Caco-2 (cell line): ENCODE measurements around the gene MTA1. TPM values are rescaled to one million over a fixed set of nuclear protein-coding genes. Genes with fewer than 3 reads are reported as not detected.

ENCODE experiments used
- BruUV-seq: library from RNA; stranded (reverse); fragments of 400-500 nt; replicated peaks from 2 replicates; lab custom pipeline; 2021; lab: Mats Ljungman, UMichigan
- CTCF ChIA-PET: fragments of 300-600 bp; sonication (Branson Sonifier 250); formaldehyde crosslinking; loops from one replicate; lab custom pipeline; 2022; ENCODE audit warnings: antibody characterized with exemption; lab: Charles Lee
- POLR2A ChIA-PET: fragments of 300-600 bp; sonication (Branson Sonifier 250); formaldehyde crosslinking; loops from one replicate; lab custom pipeline; 2022; ENCODE audit warnings: antibody characterized with exemption; lab: Charles Lee
- DNase-seq, 2 experiments: peaks; one replicate each; pipeline versions ENCODE4 v3.0.0 to v3.0.0-alpha.2; 2020 to 2022
- H3K27me3 ChIP-seq: replicated peaks from 2 replicates; pipeline ENCODE4 v1.6.0; 2011; ENCODE audit warnings: low read length; ENCODE audit not compliant: control insufficient read depth, insufficient read depth
- H3K36me3 ChIP-seq: 2 replicates; pipeline ENCODE4 v1.5.1; 2011; ENCODE audit warnings: low read length; ENCODE audit not compliant: control insufficient read depth, insufficient read depth
- H3K4me1 ChIP-seq: fragments of 250-450 bp; sonication (Bioruptor Pico); 2 replicates; pipeline ENCODE4 v1.5.1; 2020; ENCODE audit warnings: mild to moderate bottlenecking
- H3K4me3 ChIP-seq: 2 replicates; pipeline ENCODE4 v1.5.1; 2011; ENCODE audit warnings: low read depth, mild to moderate bottlenecking, control low read depth, low read length
- H3K9me3 ChIP-seq: fragments of 250-450 bp; sonication (Bioruptor Pico); 2 replicates; pipeline ENCODE4 v1.5.1; 2020; ENCODE audit warnings: mild to moderate bottlenecking, moderate library complexity
- H3K27ac Mint-ChIP-seq: one replicate; pipeline ENCODE4 v1.8.0; 2022; ENCODE audit warnings: mixed read lengths; ENCODE audit not compliant: unreplicated experiment
- H3K27me3 Mint-ChIP-seq: one replicate; pipeline ENCODE4 v1.8.0; 2022; ENCODE audit warnings: mixed read lengths; ENCODE audit not compliant: insufficient read depth, unreplicated experiment
- H3K36me3 Mint-ChIP-seq: one replicate; pipeline ENCODE4 v1.8.0; 2022; ENCODE audit warnings: mild to moderate bottlenecking, mixed read lengths; ENCODE audit not compliant: insufficient read depth, unreplicated experiment
- H3K4me1 Mint-ChIP-seq: one replicate; pipeline ENCODE4 v1.8.0; 2022; ENCODE audit warnings: low read depth, mixed read lengths; ENCODE audit not compliant: unreplicated experiment
- H3K4me3 Mint-ChIP-seq: one replicate; pipeline ENCODE4 v1.8.0; 2022; ENCODE audit warnings: mild to moderate bottlenecking, moderate library complexity, mixed read lengths; ENCODE audit not compliant: unreplicated experiment
- H3K9me3 Mint-ChIP-seq: one replicate; pipeline ENCODE4 v1.8.0; 2022; ENCODE audit warnings: mixed read lengths; ENCODE audit not compliant: unreplicated experiment
- CTCF ChIP-seq, 2 experiments: fragments of 200-600 bp in 1 of 2; IDR thresholded peaks; 1 replicate in 1 of 2; 2 replicates in 1 of 2; pipeline versions ENCODE4 v1.5.1 to v1.8.0; 2011 to 2022; ENCODE audit warnings: antibody characterized with exemption in 1 of 2, control low read depth in 1 of 2, inconsistent platforms in 1 of 2, low read depth in 1 of 2, low read length in 1 of 2, mild to moderate bottlenecking in 1 of 2, moderate library complexity in 1 of 2; ENCODE audit not compliant: insufficient read depth in 1 of 2, severe bottlenecking in 1 of 2, unreplicated experiment in 1 of 2
- intact Hi-C: fragments of 100-400 bp; cut with micrococcal nuclease; formaldehyde crosslinking; loops from one replicate; pipeline ENCODE4 v1.10.0; 2022; ENCODE audit not compliant: unreplicated experiment
- total RNA-seq: library from RNA; stranded (reverse); gene quantifications from 2 replicates; pipeline ENCODE4 v1.2.3, GENCODE V29; 2022

The MTA1 gene
- total RNA-seq, 1 experiment from 2014 or later: 167 TPM

DNA sequence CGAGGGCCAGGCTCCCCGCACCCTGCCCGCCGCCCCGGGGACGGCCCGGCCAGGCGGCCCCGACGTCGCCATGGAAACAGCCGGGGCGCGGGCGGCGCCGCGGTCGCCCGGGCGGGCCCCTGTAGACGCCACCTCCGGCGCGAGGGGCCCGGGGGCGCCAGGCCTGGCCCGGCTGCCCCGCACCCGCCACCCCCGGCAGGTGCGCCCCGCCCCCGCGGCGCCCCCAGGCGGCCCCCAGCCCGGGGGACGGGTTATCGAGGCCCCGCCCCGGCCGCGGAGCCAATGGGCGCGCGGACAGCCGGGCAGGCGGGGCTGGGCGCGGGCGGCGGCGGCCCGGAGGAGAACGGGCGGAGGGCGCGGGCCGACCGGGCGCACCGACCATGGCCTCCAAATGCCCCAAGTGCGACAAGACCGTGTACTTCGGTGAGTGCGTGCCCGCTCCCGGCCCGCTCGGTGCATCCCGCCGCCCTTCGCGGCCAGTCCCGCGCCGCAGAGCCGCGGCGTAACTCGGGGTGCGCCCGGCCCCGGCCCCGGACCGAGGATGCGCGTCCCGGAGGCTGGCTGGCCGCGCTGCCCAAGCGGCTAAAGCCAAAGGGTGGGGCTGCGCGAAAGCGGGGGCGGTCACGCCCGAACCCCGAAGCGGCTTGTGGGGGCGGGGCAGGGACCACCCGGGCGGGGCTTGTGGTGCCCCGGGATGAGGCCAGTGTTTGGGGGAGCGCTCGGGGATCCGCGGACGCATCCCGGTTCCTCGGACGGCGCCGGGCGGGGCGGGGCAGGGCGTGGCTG lies 55.0 kb downstream of the MTA1 start, which contains the start of gene CRIP2:
TSS of gene CRIP2 (plus strand) at position 339 of the 786 bp plus-strand sequence. CDS start at position 381, 42 bp downstream.
- H3K4me3 ChIP-seq: peak within 1 kb of the TSS; percentile 56
- no peaks in the 10 kb centered on the region for H3K9me3 ChIP-seq
- no peaks in the 10 kb centered on the region for H3K36me3 ChIP-seq
- TF ChIP-seq CTCF (IDR thresholded peaks at IDR 0.05; ENCODE audit: insufficient read depth in 1 of 2, low read depth in 1 of 2, low read length in 1 of 2, severe bottlenecking in 1 of 2, unreplicated experiment in 1 of 2): no peak
- H3K4me3 Mint-ChIP-seq: peak within 1 kb of the TSS; percentile 74
- peaks cover 4% of the 10 kb centered on the region for H3K27me3 Mint-ChIP-seq
- H3K9me3 Mint-ChIP-seq: no peaks in the 10 kb centered on the region
- CTCF ChIA-PET: interaction anchor here (1.0 kb wide), 1 partner anchor 26 kb away, joined by 3 read pairs; no protein-coding TSS in a partner anchor
- peak in 1 of 2 experiments; percentile 76 for DNase-seq
- peaks cover 1% of the 10 kb centered on the region for H3K4me1 Mint-ChIP-seq
- no TSS peak for BruUV-seq
- intact Hi-C loops: no loop called here
- peaks cover 9% of the 10 kb centered on the region for H3K36me3 Mint-ChIP-seq
- no peak within 1 kb of the TSS for H3K27ac Mint-ChIP-seq
- peaks cover 18% of the 10 kb centered on the region for H3K4me1 ChIP-seq
- H3K27me3 ChIP-seq: no peaks in the 10 kb centered on the region; the same call in 1 of the 2 replicates
- POLR2A ChIA-PET: no interaction called here

- peaks cover 6% of the 10 kb centered on the region for H3K4me1 Mint-ChIP-seq
- H3K9me3 Mint-ChIP-seq: no peaks in the 10 kb centered on the region
- Histone ChIP-seq H3K4me1 (peaks cover 23% of the 10 kb centered on the region), H3K36me3 (no peaks in the 10 kb centered on the region), H3K27me3 (no peaks in the 10 kb centered on the region; the same call in 1 of the 2 replicates), H3K4me3 (peak overlapping the region; percentile 56), H3K9me3 (no peaks in the 10 kb centered on the region)
- intact Hi-C loops: no loop called here
- BruUV-seq: no TSS peak
- H3K27me3 Mint-ChIP-seq: peaks cover 7% of the 10 kb centered on the region
- DNase-seq: no peak
- ChIA-PET CTCF (no interaction called here), POLR2A (no interaction called here)
- peaks cover 9% of the 10 kb centered on the region for H3K36me3 Mint-ChIP-seq
- no peak for TF ChIP-seq CTCF (IDR thresholded peaks at IDR 0.05; ENCODE audit: insufficient read depth in 1 of 2, low read depth in 1 of 2, low read length in 1 of 2, severe bottlenecking in 1 of 2, unreplicated experiment in 1 of 2)
- no peak overlapping the region for H3K27ac Mint-ChIP-seq
- peak overlapping the region; percentile 27 for H3K4me3 Mint-ChIP-seq
Measured at GRCh38 chr14:105475269-105476096, 55.9 kb downstream of the MTA1 start.

DNA sequence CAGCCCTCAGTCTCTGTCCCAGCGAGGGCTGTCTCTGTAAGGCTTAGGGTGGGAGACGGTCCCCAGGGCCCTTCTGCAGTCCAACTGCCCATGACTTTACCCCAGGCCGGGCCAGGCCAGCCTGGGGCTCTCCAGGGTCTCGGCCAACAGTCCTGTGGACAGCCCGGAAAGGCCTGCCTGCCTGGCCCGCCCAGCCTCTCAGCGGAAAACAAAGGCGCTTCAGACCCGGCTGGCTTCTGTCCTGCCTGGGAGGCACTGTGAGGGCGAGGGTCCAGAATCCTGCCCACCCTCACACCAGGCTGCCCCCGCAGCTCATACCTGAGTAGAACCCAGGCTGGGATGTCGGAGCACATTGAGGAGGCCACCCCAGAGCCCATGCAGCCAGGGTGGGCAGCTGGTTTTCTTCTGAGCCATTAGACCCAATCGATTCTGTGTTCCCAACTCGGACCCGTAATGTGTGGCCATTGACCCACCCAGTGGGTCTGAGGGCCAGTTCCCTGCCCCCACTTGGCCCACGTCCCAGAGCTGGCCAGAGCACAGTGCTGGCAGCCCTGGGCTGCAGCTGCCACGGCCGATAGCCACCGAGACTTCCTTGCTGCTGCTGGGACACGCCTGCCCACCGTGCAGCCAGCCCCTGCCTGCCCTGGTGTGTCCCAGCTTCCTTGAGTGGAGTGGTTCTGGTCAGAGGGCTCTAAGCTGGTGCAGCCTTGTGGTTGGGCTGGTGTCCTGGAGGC lies 56.6 kb downstream of the MTA1 start:
- BruUV-seq: no TSS peak
- CTCF ChIA-PET: no interaction called here
- no peak overlapping the region for H3K27ac Mint-ChIP-seq
- peaks cover 9% of the 10 kb centered on the region for H3K36me3 Mint-ChIP-seq
- Histone ChIP-seq H3K4me1 (peaks cover 23% of the 10 kb centered on the region), H3K9me3 (no peaks in the 10 kb centered on the region), H3K4me3 (no peak overlapping the region), H3K27me3 (no peaks in the 10 kb centered on the region; the same call in 1 of the 2 replicates), H3K36me3 (no peaks in the 10 kb centered on the region)
- H3K4me3 Mint-ChIP-seq: no peak overlapping the region
- DNase-seq: no peak
- no peak for TF ChIP-seq CTCF (IDR thresholded peaks at IDR 0.05; ENCODE audit: insufficient read depth in 1 of 2, low read depth in 1 of 2, low read length in 1 of 2, severe bottlenecking in 1 of 2, unreplicated experiment in 1 of 2)
- POLR2A ChIA-PET: no interaction called here
- H3K27me3 Mint-ChIP-seq: peaks cover 7% of the 10 kb centered on the region
- peaks cover 6% of the 10 kb centered on the region for H3K4me1 Mint-ChIP-seq
- H3K9me3 Mint-ChIP-seq: no peaks in the 10 kb centered on the region
- intact Hi-C loops: no loop called here
